ENCODE results near the gene MGAT4A.
"Not testable (repeated sequence)": the region's sequence is repeated elsewhere in the genome, so short reads cannot be mapped to it uniquely, and the experiment has no call there.

Gene MGAT4A

DNA sequence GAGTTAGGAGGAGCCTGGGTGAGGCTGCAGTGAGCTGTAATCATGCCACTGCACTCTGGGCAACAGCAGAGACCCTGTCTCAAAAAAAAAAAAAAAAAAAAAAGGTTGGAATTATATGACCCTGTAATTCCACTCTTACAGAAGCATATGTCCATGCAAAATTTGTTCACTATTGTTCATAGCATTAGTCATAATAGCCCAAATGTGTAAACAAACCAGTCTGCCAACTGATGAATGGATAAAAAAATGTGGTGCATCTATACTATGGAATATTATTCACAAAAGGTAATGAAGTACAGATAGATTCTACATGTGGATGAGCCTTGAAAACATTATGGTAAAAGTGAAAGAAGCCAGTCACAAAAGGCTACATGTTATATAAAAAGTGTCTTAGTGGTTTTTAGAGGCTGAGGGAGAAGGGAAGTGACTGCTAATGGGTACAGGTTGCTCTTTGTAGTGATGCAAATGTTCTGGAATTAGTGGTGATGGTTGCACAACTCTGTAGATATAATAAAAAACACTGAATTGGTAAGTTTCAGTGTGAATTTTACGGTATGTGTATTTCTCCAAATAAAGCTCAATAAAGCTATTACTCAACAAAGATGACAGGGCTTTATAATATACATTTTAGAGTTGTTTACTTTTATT, 132.0 kb downstream of the MGAT4A start:
- DNase-seq: no peak

DNA sequence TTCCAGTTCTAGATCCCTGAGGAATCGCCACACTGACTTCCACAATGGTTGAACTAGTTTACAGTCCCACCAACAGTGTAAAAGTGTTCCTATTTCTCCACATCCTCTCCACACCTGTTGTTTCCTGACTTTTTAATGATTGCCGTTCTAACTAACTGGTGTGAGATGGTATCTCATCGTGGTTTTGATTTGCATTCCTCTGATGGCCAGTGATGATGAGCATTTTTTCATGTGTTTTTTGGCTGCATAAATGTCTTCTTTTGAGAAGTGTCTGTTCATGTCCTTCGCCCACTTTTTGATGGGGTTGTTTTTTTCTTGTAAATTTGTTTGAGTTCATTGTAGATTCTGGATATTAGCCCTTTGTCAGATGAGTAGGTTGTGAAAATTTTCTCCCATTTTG, 136.3 kb downstream of the MGAT4A start:
- DNase-seq: not testable (repeated sequence)

DNA sequence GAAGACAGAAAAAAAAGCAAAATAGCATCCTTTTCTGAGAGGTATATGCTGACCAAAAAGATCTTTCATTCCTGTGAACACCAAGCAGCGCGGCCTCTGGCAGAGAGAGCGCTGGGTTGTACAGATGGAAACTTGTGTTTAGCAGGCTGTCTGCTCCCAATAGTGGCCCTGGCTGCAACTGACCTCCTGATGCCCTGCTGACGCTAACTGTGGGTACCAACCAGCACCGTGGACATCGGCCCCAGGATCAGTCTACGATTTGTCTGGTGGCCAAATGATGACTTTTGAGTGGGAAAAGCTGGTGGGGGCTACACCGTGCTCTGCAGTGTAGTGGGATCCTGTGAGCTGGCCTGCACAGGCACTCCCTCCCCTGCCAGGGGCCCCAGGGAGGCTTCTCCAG, 138.4 kb downstream of the MGAT4A start:
- DNase-seq: no peak

DNA sequence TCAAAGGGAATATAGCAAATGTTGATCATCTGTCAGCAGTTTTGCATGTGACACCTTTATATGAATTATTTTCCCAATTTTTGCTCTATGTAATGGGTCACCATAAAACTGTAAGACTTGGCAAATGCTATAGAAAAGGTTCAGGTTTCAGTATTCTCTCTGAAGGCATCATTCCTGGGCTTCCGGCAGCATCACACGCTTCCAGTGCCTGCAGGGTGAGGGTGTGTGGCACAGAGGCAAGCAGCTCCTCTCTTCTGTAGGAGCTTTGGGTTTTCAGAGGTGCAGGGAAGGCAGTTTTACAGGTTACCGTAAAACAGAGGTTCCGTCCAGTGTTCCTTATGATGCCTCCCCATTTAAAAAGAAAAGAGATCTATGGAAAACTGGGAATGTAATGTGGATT, 141.4 kb downstream of the MGAT4A start:
- no peak for DNase-seq

DNA sequence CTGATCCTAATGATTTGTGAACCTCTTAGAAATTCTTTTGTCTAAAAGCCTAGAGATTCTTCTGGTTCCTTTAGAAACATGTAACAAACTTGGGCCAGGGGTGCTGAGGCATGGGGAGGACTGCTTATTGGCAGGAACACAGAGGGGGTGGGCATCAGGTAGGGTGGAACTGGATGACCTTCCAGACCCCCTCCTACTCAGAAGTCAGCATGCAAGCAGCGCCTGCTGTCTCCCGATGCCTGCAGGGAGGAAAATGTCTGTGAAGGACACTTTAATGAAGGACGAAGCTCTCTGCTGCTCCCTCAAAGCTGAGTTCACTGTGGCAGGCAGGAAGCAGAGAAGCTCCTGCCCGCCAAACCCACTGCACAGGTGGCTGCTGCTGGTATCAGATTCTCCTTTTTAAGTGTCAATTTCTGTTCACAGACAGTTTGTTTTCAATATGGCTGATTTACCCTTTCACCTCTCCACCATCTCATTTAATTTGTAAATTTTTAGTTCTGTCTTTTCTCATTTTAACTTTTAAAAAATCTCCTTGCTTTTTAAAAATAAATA, 142.0 kb downstream of the MGAT4A start:
- DNase-seq: no peak

DNA sequence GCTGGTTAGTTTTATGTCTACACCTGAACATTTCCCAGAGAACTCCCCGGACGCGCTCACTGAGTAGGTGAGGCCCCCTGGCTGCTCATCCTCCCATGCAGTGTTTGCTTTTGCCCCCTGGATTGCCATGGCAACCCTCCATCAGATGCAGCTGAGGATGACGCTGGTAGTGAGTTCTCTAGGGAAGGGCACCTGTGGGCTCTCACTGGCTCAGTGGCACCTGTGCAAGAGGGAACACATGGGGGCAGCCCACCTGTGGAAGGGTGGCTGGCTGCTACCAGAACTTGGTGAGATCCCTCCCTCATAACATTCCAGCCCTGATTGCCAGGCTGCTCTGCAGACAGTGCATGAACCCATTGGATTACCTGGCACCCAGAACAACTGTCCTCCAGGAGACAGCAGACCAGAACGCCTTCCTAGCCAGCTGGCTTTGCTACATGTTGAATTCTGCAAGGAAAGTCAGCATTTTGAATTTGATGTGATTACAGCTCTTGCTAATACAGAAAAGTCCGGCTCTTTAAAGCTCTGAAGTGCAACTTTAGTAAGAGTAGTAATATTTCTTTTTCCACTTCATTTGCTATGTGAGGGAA, 144.3 kb downstream of the MGAT4A start:
- no peak for DNase-seq

DNA sequence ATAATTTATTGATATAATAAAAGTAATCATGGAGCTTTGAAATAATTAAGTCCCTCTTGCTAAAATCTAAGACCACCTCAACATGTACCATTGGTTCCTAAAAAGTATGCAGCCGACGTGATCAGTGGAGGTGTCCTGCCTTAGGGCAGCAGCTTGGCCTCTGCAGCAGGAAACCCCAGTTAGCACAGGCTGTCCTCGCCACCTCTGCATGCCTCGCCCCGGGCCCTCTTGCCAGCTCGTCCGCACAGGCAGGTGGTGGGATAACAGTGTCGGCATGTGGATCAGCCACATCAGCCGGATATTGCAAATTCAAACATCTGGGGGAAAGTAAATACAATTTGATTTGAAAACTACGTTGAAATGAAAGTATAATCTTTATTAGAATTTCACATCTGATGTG, 145.5 kb downstream of the MGAT4A start:
- DNase-seq: no peak

DNA sequence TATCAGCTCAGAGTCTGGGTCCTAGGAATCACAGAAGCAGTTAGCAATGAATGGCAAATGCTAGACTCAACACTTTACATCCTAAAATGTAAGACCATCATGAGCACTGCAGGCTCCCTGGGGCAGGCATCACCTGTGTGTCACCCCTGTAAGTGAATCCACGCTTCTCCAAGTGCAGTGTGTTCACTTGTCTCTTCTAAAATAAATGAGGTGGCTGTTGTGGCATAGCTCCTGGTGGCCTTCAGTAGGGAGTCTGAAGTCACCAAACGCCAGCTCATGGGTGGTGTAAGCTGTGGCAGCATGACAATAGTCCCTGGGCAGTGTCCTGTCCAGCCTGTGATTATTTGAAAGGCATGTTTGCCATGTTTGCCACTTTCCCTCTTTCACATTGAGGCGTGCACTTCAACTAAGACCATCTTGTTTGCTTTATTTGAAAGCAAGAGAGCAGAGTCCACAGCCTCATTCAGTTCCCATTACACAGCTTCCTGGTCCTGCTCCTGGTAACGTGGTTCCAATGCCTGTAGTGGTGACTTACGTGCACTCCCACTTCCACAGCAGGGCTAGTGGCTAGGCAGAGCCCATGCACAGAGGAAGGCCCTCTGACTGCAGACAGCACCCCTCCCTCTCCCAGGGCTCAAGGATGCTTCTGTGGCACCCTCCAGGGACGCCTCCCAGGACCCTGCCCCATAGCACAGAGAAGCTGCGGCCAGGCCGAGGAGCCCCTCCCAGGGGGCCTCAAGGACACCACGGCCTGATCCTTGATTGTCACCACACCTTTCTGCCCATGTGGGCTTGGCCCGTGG, 146.9 kb downstream of the MGAT4A start:
- no peak for DNase-seq

DNA sequence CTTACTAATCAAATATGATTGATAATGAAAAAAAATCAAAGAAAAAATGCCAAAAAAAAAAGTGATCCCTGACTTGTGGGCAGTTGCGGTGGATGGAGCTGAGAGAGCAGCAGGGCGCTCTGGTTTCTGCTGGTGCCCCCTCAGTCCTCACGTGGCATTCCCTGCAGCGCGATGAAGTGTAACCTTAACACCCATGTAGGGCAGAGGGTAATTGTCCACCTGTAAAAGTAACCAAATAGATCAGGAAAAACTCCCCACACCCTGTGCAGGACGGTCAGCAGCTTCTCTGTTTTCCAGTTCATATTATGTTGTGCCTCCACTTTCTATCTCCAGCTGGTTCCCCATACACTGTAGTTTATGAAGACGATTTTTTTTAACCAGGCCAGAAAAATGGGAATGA, 147.7 kb downstream of the MGAT4A start:
- DNase-seq: no peak

DNA sequence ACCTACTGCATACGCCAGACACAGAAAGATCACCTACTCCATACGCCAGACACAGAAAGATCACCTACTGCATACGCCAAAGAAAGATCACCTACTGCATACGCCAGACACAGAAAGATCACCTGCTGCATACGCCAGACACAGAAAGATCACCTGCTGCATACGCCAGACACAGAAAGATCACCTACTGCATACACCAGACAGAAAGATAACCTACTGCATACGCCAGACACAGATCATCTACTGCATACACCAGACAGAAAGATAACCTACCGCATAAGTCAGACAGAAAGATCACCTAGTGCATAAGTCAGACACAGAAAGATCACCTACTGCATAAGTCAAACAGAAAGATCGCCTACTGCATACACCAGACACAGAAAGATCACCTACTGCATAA, 148.4 kb downstream of the MGAT4A start:
- no peak for DNase-seq

DNA sequence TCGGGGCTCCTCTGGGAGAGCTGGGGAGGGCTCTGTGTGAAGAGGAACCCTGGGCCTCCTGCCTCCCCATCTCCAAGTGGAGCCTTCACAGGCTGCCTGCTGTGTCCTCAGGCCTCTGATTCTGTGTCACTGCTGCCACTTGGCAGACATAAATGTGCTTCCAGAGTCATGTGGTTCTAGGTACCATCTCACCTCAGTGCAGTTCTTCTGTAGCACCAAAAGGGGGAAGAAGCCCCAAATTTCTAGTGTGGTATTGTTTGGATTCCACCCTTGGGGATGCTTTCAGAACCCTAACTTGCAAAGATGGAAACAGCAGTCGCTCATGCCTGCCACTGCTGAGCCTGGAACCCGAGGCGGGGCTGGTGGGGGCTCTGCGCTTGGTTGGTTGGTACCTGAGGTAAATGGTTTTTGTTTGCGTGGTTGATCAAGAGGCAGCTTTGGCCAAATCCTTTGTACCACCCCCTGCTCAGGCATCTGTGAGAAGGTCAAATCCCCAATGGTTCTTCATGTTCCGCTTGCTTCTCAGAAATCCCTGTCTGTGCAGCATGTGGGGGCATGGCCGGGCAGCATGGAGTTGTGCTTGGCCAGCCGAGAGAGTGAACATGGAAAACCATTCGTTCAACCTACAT, 150.2 kb downstream of the MGAT4A start:
- DNase-seq: no peak

DNA sequence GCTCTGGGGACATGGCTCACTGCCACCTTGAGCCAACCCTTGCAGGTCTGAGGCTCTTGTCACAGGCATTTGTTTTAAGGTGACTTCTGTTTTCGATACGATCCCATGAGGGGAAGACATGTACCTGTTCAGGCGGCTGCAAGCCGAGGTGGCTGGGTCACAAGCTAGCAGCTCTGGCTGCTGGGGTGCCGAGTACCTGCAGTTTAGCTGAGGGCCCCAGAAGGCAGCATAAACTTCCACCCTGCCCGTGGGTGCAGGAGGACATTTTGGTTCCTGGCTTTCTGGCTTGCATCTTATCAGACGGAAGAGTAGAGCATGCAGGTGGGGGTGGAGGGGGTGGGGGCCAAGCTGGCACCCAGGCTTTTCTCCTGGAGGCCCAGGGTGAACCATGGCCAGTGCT, 151.0 kb downstream of the MGAT4A start:
- no peak for DNase-seq

DNA sequence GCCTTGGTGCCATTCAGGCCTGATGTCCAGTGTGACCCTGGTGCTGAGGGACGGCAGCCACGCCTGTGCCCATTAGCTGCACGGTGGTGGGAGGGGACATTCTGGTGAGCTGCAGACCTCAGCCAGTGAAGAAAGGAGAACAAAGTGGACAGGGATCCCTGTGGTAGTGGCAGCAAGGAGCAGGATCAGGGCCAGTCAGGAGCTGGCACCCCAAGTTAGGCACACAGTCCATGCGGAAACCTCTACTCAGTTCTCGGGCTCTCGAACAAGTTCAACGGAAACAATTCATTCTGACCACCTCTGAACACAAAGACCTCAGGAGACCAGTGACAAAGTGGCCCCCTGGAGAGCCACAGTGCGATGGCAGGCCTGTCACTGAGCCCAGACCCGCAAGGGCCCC, 152.7 kb downstream of the MGAT4A start:
- no peak for DNase-seq

DNA sequence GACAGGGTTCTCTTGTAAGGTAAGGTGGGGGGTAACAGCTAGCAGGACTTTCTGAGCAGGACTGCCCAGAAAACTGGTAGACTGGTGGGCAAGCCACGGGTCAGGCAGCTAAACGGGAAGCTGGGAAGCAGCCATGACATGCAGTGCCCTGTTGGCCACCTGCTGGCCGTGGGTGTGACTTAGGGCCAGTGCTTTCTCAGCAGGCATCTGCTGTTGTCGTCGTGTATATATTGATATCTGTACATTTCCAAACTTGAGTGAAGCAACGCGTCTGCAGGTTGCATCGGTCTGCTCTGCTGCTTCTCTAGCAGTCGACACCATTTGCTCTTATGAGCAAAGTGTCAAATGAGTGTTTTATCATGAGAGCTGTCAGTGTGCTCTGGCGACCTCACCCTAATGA, 153.6 kb downstream of the MGAT4A start:
- no peak for DNase-seq

DNA sequence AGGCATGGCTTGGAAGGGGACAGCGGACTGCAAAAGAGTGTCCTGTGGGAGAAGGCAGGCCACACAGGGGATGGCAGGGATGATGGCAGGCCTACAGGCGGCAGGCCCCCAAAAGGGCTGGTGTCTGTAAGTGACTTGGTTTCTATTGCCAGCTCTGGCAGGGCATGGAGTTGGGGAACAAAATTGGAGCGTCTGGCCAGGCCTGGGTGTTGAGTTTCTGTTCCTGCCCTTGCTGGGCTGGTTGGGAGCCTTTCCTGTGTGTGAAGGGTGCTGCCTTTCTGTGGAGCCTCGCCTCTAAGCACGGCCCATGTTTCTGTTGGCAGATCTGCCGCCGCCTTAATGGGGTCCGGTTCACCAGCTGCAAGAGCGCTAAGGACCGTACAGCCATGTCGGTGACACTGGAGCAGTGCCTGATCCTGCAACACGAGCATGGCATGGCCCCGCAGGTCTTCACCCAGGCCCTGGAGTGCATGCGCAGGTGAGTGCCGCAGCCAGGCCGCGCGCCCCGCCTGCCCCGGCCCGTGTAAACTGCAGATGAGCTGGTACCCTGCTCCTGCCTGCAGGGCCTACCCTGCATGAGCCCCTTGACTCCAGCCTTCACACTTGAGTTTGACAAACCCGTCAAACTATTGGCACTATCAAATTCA, 154.1 kb downstream of the MGAT4A start:
- DNase-seq: no peak

DNA sequence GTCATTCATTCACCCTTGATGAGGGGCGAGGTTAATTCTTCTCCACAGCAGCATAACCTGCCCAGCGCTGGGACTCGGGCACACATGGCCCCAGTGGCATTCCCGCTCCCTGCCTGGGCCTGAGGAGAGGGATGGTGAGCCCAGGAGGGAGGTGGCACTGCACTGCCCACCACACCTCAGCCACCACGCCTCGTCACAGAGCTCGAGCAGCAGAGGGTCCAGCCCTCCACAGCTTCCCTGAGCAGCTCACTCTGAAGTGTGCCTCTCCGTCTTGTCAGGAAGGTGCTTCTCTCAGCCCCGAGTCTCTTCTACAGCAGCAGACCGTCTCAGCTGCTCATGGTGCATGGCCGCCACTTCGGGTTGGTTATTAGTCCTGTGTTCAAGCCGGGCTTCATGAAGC, 157.5 kb downstream of the MGAT4A start:
- no peak for DNase-seq

DNA sequence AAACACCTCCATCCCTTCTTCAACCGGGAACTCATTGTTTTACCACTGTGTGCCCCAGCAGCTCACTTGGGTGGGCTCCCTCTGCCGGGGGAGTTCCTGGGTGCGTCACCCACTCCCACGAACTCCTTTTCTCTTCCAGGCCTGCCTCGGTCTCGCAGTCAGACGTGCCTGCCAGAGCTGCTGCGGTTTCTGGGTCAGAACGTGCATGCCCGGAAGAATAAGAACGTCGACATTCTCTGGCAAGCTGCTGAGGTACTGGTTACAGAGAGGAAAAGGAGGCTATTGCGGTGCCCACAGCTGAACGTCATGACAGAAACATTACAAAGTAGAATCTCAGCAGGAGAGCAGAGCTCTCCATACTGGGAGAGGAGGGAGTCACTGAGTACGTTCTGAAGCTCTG, 158.3 kb downstream of the MGAT4A start:
- no peak for DNase-seq

DNA sequence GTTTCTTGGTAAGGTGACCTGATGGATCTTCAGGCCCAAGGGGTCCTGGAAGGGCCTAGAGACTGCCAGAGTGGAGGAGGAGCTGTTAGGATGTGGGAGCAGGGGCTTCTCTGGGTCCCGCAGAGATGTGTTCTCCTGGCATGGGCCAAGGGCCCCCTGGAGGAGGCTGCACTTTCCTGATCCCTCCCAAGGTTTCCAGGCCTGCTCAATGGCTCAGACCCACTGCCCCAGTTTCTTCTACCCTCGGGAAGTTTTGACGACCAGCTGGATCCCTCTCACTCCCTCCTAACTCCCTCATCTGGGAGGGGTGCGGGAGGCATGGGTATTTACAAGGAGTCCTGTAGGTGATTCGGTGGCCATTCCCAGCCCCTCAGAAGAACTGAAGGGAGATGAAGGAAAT, 158.7 kb downstream of the MGAT4A start:
- DNase-seq: no peak

DNA sequence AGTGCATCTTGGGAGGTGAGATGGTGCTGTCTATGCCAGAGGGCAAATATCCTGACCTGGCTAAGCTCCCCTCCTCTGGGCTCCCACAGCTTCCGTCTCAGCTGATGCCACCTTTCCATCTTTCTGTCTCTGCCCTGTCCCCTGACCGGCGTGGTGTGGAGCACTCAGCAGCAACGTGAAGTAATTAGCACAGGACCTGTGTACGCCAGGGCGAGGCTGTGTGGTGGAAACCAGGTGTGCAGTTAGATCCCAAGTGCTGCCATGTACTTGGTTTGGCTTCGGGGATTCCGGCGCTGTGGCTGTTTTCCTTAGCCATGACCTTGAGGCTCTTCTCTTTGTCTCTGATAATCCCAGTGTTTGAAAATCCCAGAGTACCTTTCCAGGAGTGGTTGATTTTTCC, 159.1 kb downstream of the MGAT4A start:
- no peak for DNase-seq

DNA sequence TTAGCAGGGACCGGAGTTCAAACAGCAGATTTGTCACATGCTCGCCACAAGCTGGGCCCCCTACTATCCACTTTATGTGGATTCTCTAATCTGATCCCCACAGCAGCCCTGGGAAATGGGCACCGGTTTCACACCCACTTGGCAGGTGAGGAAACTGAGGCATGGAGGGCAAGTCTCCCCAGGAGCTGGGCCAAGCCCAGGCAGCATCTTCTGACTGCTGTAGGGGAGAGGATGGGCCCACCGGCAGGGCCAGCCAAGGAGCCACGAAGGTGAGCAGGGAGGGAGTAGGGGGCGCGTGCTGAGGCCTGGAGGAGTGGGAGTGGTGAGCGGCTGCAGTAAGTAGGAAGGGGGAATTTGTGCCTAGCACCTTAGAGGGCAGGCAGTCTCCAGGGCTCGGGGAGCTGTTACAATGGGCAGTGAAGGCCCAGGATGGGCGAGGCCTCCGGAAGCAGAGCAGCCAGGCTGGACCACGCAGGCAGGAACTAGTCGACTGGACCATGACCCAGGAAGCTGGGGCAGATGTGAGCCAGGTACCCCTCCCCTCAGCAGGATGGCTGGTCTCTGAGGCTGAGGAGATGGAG, 159.7 kb downstream of the MGAT4A start:
- DNase-seq: no peak

DNA sequence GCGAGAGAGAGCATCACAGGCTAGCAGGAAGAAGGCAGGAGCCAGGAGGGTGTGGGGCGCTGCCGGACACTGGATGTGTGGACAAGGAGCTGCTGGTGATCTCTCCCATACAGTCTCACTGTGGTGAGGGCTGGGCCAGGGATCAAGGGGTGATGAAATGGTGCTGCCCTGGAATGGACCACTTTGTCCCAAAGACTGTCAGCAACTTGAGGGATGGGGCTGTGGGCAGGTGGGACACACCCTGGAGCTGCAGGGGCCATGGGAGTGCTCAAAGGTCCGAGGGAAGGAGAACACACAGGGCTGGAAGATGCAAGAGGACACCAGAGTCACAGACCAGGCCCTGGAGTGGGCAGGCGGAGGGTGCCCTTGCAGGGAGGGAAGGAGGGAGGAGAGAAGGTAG, 160.6 kb downstream of the MGAT4A start:
- no peak for DNase-seq

DNA sequence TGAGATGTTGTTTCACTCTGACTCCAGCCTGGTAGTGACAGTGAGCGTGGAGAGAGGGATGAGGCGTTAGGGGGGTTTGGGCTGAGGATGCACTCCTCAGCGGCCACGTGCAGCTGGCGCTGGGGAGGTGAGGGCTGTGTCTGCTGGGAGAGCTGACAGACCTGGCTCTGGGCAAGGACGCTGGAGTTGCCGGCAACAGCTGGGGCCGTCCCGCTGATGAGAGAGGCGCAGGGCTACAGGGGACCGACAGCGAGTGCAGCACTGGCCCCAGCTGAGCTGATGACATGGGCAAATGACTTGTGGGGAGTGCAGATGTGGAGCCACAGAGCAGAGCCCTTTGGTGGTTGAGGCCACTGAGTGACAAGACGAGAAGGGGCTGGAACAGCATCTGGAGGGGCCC, 161.0 kb downstream of the MGAT4A start:
- no peak for DNase-seq

Data from NCI-H2029 treated with DMSO at 0.1 percent for 48 hours (cell line).